Testis (tissue), 3 donors: ENCODE results near the gene HSPA12A. TPM values are rescaled to one million over a fixed set of nuclear protein-coding genes. Genes with fewer than 3 reads are reported as not detected.

Experiments
- DNase-seq: peaks from one replicate; pipeline ENCODE4 v3.0.0-alpha.2; 2019
- H3K27ac ChIP-seq, 2 donors: fragments of 200-600 bp; sonication (generic); one replicate each; pipeline ENCODE4 v1.5.1; 2019
- H3K27me3 ChIP-seq: fragments of 200-600 bp; sonication (generic); one replicate; pipeline ENCODE4 v1.5.1; 2019
- H3K36me3 ChIP-seq: fragments of 200-600 bp; sonication (generic); one replicate; pipeline ENCODE4 v1.5.1; 2017; ENCODE audit warnings: low read depth; ENCODE audit errors: missing control alignments
- H3K4me1 ChIP-seq: fragments of 200-600 bp; sonication (generic); one replicate; pipeline ENCODE4 v1.5.1; 2019
- H3K4me3 ChIP-seq, 2 donors: fragments of 200-600 bp; sonication (generic); one replicate each; pipeline ENCODE4 v1.5.1; 2017 to 2019
- H3K9me3 ChIP-seq: fragments of 200-600 bp; sonication (generic); one replicate; pipeline ENCODE4 v1.5.1; 2017
- POLR2A ChIP-seq: fragments of 450-650 bp; IDR thresholded peaks from one replicate; pipeline ENCODE4 v1.6.1; 2017; ENCODE audit warnings: antibody characterized with exemption, mild to moderate bottlenecking, moderate library complexity
- WGBS, 2 donors: methylation state at CpG; one replicate each; pipeline ENCODE4 v1.1.5; 2018; 5-methylcytosine and 5-hydroxymethylcytosine counted together
- intact Hi-C: fragments of 100-400 bp; cut with DNase I; formaldehyde crosslinking; loops from one replicate; pipeline ENCODE4 v1.15.1; 2023; ENCODE audit warnings: low total_unique reads
- polyA plus RNA-seq: library from polyadenylated mRNA; stranded (reverse); fragments of 350-450 nt; fragmentation: Illumina TruSeq; extraction: RNeasy Lipid Tissue Mini Kit (QIAGEN cat#74804); gene quantifications from one replicate; pipeline ENCODE4 v1.2.3, GENCODE V29; 2014; ENCODE audit warnings: low read depth, low replicate concordance; ENCODE audit not compliant: insufficient read depth
- total RNA-seq, 2 donors: library from RNA; depleted of rRNA; stranded (reverse); fragments of >200 nt; gene quantifications; one replicate each; pipeline ENCODE4 v1.2.3, GENCODE V29; 2016
- TF ChIP-seq, protein P1 (sequence below), 3 experiments: fragments of 450-650 bp in 2 of 3; fragments of 200-600 bp in 1 of 3; sonication (generic) in 1 of 3; IDR thresholded peaks; one replicate each; pipeline ENCODE4 v1.5.1; 2016 to 2019; ENCODE audit warnings: antibody characterized with exemption in 3 of 3, mild to moderate bottlenecking in 2 of 3, moderate library complexity in 1 of 3

The HSPA12A gene
- total and polyA plus RNA-seq, 3 donors from 2014 or later, result 20.9 to 34.6 (median 28.4) TPM

DNA sequence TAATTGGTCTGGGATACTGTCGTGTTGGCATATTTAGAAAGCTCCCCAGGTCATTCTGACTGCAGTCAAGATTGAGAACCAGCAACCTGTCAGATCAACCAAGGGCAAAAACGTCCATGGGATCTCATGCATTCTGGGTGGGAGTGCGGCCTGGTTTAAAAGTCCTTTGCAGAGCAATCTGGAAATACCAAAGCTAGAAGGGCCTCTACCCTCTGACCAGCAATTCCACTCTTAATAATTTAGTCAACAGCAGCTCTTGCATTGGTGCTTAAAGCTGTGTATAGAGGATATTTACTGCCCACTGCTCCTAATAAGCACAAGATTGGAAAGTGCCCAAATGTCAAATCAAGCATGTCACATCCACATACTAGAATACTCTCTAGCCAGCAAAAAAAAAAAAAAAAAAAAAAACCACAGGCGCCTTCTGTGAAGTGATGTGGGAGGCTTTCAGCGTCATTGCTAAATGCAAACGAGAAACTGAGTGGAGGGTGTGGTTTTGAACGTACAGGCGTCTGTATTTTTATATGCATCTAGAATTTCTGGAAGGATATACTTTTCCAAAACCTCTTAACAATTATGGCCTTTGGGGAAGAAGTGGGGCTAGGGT lies 44.8 kb upstream of the HSPA12A start:
- H3K36me3 ChIP-seq, result no peaks in the 10 kb centered on the region
- intact Hi-C loops, result loop anchor here (5.0 kb wide), 1 partner anchor 100 kb away; no protein-coding TSS in a partner anchor
- DNase-seq, result no peak
- no peaks in the 10 kb centered on the region for H3K9me3 ChIP-seq
- H3K27ac ChIP-seq, result no peak overlapping the region
- H3K4me1 ChIP-seq, result no peaks in the 10 kb centered on the region
- H3K4me3 ChIP-seq, result no peak overlapping the region
- H3K27me3 ChIP-seq, result no peaks in the 10 kb centered on the region
- TF ChIP-seq, protein P1, sequence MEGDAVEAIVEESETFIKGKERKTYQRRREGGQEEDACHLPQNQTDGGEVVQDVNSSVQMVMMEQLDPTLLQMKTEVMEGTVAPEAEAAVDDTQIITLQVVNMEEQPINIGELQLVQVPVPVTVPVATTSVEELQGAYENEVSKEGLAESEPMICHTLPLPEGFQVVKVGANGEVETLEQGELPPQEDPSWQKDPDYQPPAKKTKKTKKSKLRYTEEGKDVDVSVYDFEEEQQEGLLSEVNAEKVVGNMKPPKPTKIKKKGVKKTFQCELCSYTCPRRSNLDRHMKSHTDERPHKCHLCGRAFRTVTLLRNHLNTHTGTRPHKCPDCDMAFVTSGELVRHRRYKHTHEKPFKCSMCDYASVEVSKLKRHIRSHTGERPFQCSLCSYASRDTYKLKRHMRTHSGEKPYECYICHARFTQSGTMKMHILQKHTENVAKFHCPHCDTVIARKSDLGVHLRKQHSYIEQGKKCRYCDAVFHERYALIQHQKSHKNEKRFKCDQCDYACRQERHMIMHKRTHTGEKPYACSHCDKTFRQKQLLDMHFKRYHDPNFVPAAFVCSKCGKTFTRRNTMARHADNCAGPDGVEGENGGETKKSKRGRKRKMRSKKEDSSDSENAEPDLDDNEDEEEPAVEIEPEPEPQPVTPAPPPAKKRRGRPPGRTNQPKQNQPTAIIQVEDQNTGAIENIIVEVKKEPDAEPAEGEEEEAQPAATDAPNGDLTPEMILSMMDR (IDR thresholded peaks at IDR 0.05), result no peak
- 67 to 77% methylated on average over 8 of the region's 8 CpGs for WGBS, 2 donors

DNA sequence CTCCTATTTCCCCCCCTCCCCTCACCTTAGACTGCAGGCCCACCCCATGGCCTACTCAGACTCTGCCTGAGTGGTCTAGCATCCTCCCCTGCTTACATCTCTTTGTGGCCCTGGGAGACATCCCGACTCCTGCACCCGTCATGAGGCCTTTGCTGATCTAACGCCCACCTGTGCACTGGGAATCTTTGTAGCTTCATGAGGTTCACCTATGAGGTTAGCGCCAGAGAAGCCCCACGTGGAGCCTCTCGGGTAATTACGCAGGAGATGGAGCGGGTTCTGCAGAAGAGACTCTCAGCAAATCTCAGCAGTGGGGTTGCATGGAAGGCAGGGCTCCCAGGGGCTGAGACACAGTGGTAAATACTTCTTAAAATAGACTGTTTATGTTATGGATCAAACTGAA lies 43.5 kb upstream of the HSPA12A start:
- H3K4me3 ChIP-seq, result no peak overlapping the region
- H3K27me3 ChIP-seq, result no peaks in the 10 kb centered on the region
- DNase-seq, result no peak
- H3K4me1 ChIP-seq, result no peaks in the 10 kb centered on the region
- no peaks in the 10 kb centered on the region for H3K36me3 ChIP-seq
- WGBS, 2 donors, result 94 to 97% methylated on average over 8 of the region's 8 CpGs
- TF ChIP-seq, protein P1 (IDR thresholded peaks at IDR 0.05), result no peak
- TF ChIP-seq POLR2A, result no peak
- no peak overlapping the region for H3K27ac ChIP-seq
- intact Hi-C loops, result loop anchor here (5.0 kb wide), 1 partner anchor 99 kb away; no protein-coding TSS in a partner anchor
- H3K9me3 ChIP-seq, result no peaks in the 10 kb centered on the region

DNA sequence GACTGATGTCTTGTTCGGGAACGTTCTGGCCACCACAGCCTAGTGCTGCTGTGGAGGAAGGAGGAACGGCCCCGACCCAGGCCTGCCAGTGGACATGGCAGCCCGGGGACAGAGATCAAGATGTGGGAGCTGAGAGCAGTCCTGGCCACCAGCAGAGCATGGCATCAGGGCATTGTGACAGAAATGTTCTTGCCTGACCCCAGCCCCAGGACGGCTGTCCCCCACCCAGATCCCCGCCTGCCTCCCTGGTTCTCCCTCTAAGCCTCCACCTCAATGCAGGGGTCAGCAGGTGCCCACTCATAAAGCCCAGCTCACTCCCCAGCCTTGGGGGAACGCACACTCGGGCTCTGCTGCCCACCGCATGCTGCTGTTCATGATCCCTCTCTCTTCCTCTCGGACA lies 42.9 kb upstream of the HSPA12A start:
- TF ChIP-seq, protein P1 (IDR thresholded peaks at IDR 0.05), result no peak
- no peak for TF ChIP-seq POLR2A
- Histone ChIP-seq H3K27me3 (no peaks in the 10 kb centered on the region), H3K4me1 (no peaks in the 10 kb centered on the region), H3K9me3 (no peaks in the 10 kb centered on the region), H3K4me3 (no peak overlapping the region), H3K36me3 (no peaks in the 10 kb centered on the region), H3K27ac (no peak overlapping the region)
- 93 to 95% methylated on average over 7 to 11 of the region's 11 CpGs for WGBS, 2 donors
- intact Hi-C loops, result loop anchor here (5.0 kb wide), 1 partner anchor 98 kb away; no protein-coding TSS in a partner anchor
- DNase-seq, result no peak

DNA sequence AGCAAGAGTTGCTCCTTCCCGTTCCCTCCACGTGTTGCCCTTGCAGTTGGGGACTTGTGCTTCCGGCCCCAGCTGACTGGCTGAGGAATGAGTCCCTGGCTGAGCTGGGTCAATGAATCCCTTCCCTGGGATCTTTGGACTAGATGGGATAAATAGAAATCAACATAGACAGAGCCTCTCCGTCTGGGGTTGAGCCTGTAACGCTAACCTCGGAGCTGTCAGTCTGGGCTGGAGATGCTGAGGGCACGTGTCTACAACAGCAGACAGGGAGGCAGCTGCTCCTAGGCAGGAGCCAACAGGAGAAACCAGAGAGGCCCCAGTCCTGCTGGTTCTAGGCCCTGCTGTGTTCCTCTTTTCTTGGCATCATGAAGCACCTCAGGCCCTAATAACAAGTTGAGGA lies 42.3 kb upstream of the HSPA12A start:
- WGBS, 2 donors, result 96 to 97% methylated on average over 7 of the region's 7 CpGs

More for the DNA sequence above, 42.3 kb upstream of the HSPA12A start:
- Histone ChIP-seq H3K27me3 (no peaks in the 10 kb centered on the region), H3K9me3 (no peaks in the 10 kb centered on the region), H3K4me3 (no peak overlapping the region), H3K36me3 (no peaks in the 10 kb centered on the region), H3K4me1 (no peaks in the 10 kb centered on the region), H3K27ac (no peak overlapping the region)
- no peak for DNase-seq
- intact Hi-C loops, result loop anchor here (5.0 kb wide), 1 partner anchor 97 kb away; no protein-coding TSS in a partner anchor
- TF ChIP-seq POLR2A, result no peak
- TF ChIP-seq, protein P1 (IDR thresholded peaks at IDR 0.05), result no peak
